Activated effector memory CD4-positive, alpha-beta T cell treated with Interleukin-2 at 50 U/mL for 16 hours (primary cell): ENCODE data around the gene HOXC10.

ENCODE experiments used
- DNase-seq: peaks from one replicate; pipeline ENCODE4 v3.0.0-alpha.2; 2020

HOXC10 gene

GRCh38 chr12:54030889-54031471 is 46.0 kb downstream of the HOXC10 start:
- no peak for DNase-seq

GRCh38 chr12:54031480-54031879 is 46.5 kb downstream of the HOXC10 start:
- DNase-seq, result no peak

- DNase-seq, result no peak
Observed at GRCh38 chr12:54032086-54032619, 47.2 kb downstream of the HOXC10 start.

- DNase-seq, result peak; percentile 21
Observed at GRCh38 chr12:54032627-54033100, 47.7 kb downstream of the HOXC10 start, which contains the start of gene HOXC5. Gene HOXC5 (plus strand): TSS chr12:54033050. CDS start chr12:54033123, 73 bp downstream.

GRCh38 chr12:54033106-54033979 is 48.4 kb downstream of the HOXC10 start:
- no peak for DNase-seq

GRCh38 chr12:54033980-54034784 is 49.2 kb downstream of the HOXC10 start:
- no peak for DNase-seq

GRCh38 chr12:54034785-54035310 is 49.9 kb downstream of the HOXC10 start:
- no peak for DNase-seq

GRCh38 chr12:54035568-54036264 is 50.8 kb downstream of the HOXC10 start:
- DNase-seq, result no peak

GRCh38 chr12:54036620-54037359 is 51.8 kb downstream of the HOXC10 start:
- no peak for DNase-seq

GRCh38 chr12:54037360-54038283 is 52.7 kb downstream of the HOXC10 start:
- DNase-seq, result no peak

- no peak for DNase-seq
Observed at GRCh38 chr12:54038284-54038870, 53.4 kb downstream of the HOXC10 start.

GRCh38 chr12:54038871-54039414 is 54.0 kb downstream of the HOXC10 start:
- no peak for DNase-seq

- no peak for DNase-seq
Observed at GRCh38 chr12:54039417-54040147, 54.6 kb downstream of the HOXC10 start.
